SHP77 treated with DMSO at 0.1 percent for 48 hours (cell line): Measurements from ENCODE around the gene GRM4.
"Not testable (repeated sequence)": the region's sequence is repeated elsewhere in the genome, so short reads cannot be mapped to it uniquely, and the experiment has no call there.

Experiments used
- DNase-seq: peaks from one replicate; lab custom pipeline; 2025; lab: John Stamatoyannopoulos, UW

GRM4 gene

GRCh38 chr6:34146021-34146782 is at the start of gene GRM4:
GRM4 (minus strand) TSS chr6:34146087; CDS start chr6:34133496, 12,591 bp downstream.
- no peak for DNase-seq

DNA sequence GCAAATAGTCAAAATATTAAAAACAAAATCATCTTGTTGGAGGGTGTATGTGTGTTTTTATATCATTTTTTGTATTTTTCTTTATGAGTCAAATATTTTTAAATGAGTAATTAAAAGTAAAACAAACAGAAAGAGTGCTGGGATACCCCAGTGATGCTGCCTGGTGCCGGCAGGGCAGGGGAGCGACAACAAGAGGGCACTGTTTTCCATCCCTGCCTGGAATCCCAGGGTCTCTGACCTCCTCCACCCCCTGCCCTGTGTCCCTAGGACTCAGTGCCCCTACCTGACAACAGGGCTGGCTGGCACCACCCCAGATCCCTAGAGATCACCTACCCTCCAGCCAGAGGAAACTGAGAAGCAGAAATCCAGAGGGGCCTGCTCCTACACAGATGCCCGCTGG is 48.9 kb upstream of the GRM4 start:
- DNase-seq: no peak

DNA sequence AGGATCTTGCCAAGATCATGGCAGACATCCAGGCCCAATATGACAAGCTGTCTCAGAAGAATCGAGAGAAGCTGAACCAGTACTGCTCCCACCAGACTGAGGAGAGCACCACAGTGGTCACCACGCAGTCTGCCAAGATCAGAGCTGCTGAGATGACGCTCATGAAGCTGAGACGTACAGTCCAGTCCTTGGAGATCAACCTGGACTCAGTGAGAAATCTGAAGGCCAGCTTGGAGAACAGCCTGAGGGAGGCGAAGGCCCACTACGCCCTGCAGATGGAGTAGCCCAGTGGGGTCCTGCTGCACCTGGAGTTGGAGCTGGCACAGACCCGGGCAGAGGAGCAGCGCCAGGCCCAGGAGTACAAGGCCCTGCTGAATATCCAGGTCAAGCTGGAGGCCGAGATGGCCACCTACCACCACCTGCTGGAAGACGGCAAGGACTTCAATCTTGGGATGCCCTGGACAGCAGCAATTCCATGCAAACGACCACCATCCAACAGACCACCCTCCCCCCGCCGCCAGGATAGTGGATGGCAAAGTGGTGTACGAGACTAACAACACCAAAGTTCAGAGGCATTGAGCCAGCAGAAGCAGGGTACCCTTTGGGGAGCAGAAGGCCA is 44.7 kb upstream of the GRM4 start:
- no peak for DNase-seq

- DNase-seq: no peak
Measured at GRCh38 chr6:34189806-34190503, 44.1 kb upstream of the GRM4 start.

- DNase-seq: not testable (repeated sequence)
Measured at GRCh38 chr6:34184726-34185125, 38.8 kb upstream of the GRM4 start.

GRCh38 chr6:34182751-34183531 is 37.1 kb upstream of the GRM4 start:
- no peak for DNase-seq

DNA sequence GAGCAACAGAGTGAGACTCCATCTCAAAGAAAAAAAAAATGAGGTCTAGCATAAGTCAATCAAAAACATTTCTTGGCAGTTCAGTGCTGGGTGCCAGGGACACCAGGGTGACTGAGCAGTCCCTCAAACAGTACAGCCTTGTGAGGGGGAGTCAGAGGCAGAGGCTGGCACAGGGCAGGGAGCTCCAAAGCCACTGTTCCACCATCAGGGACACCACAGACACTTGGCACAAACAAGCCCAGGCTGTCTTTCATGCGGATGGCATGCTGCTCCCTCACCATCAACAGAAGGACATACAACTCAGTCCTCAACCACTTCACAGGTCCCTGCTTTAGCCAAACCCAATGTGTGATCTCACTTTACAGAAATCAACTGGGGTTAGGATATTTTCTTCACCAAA is 36.0 kb upstream of the GRM4 start:
- no peak for DNase-seq

GRCh38 chr6:34179106-34179720 is 33.3 kb upstream of the GRM4 start:
- no peak for DNase-seq

- no peak for DNase-seq
Measured at GRCh38 chr6:34178357-34179105, 32.6 kb upstream of the GRM4 start.

DNA sequence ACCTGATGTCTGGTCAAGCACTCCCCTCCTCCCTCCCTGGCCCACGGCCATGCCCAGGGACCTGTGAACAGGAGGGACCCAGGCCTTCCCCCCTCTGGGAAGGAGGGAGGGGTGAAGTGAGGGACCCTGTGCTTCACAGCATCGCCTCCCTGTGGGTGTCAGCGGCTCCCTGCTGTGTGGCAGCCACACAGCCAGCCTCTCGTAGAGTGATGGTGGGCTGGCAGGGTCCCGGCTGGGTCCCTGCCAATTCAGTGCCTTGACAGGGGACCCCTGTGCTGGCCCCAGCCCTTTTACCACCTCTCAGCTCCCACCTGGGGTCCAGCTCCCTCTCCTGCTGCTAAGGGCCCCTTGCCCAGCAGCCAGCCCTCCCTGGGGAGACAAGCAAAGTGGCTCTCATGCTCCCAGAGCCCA is 31.3 kb upstream of the GRM4 start:
- DNase-seq: no peak

DNA sequence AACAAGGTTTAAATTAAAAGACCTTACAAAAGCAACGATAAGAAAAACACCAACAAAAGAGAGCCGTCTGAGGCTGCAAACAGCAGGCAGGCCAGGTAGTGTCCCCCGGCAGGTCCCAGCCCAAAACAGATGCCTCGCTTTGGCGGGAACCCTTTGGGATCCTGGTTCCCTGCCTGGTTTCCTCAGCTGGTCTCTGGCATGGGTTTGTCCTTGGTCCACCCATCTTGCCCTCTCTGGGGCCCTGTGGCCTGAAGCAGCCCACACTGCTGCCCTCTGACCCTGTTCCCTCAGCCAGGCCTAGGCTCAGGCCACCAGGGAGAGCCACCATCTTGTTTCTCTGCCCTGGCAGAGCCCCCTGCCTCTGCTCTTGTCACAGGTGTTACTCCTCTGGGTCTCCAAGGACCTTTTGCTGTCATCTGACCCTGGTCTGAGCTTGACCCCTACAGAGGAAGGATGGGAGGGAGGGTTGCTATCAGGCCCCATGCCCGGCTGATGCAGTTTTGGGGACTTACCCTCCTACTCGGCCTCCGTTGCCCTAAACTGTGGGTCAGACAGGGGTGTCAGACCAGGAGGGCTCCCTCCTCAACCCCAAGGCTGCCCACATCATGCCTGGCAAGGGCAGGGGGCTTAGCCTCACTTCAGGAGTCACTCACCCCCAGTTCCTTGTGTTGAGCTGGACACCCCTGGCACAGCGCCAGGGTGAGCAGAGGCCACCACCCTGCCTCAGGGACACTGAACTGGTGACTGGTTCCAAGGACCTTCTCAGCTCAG is 30.6 kb upstream of the GRM4 start:
- no peak for DNase-seq

DNA sequence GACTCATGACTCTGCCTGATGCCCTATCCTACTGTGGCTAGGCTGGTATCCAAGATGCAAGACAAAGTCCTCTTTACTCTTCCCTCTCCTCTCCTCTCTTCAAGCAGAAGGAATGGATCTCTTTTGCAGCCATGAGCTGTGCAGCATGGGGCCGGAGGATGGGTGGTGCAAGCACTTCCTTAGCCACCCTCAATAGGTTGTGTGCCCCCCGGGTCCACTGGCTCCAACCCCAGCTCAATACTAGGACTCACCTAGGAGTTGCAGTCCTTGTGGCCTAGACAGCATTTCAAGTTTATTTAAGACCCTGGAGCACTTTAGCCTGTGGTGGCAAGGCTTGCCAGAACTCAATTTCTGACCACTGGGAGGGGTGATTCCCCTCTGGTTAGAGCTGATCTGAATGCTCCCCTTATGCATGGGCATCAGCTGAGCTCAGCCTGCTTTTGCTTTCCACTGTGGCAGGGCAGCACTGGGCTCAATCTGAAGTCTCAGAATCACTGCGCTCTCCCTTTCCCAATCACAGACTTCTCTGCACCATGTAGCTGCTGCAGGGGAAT is 29.0 kb upstream of the GRM4 start:
- no peak for DNase-seq

DNA sequence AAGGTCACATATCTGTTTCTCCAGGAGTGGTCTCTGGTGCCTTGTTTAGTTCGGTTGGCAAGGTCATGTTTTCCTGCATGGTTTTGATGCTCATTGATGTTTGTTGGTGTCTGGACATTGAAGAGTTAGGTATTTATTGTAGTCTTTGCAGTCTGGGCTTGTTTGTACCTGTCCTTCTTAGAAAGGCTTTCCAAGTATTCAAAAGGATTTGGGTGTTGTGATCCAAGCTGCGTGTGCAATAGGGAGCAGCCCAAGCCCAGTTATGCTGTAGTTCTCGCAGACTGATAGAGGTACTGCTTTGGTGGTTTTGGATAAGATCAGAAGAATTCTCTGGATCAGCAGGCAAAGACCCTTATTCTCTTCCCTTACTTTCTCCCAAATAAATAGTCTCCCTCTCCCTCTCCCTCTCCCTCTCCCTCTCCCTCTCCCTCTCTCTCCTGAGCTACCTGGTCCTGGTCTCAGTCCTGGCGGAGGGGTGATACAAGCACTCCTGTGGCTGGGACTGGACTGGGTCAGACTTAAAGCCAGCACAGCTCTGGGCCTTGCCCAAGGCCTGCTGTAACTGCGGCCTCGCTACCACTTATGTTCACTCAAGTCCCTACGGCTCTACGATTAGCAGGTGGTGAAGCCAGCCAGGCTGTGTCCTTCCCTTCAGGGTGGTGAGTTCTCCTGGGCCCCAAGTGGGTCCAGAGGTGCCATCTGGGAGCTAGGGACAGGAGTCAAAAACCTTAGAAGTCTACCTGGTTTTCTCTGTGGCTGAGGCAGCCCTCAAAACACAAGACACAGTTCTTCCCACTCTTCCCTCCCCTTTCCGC is 27.3 kb upstream of the GRM4 start:
- DNase-seq: no peak

DNA sequence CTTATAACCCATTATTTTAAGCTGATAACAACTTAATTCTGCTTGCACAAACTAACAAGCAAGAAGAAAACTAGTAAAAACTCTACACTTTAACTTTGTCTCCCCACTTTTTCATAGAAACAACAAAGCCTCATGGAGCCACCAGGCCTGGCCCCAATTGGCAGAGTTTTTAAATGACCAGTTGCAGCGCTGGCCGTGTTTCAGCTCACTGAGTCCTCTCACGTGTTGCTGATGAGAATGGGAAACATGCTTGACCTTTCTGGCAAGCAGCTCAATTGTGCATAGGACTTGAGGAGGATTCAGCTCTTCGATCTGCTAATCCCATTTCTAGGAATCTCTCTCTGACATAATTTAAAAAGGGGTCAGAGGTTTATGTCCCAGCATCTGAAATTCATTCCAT is 24.5 kb upstream of the GRM4 start:
- DNase-seq: no peak

- no peak for DNase-seq
Measured at GRCh38 chr6:34169897-34170296, 24.0 kb upstream of the GRM4 start.

DNA sequence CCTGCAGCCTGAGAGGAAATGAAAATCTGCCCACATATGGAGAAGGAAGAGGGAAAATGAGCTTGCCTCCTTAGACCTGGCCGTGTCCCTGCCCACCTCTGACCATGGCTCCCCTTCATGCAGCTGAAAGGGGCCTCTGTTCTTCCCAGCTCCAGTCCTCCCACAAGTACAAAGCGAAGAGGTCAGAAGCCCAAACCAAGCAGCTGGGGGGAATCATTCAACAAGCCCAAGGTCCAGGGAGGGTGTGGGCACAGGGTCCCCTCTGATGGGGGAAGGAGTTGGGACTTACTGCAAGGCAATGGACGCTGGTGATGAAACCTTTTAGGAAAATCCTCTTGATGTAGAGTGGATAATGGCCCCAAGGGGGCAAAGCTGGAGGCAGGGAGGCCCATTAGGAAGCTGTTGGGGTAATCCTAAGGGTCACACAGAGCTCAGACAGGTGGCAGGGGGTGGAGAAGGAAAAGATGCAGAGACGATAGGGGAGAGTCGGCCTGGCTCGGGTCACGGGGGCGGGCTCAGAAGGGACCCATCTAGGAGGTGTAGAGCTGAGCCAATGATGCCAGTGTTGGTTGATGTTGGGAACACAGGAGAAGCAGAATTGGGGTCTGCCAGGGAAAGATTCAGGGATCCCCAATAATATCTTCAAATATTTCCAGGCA is 16.1 kb upstream of the GRM4 start:
- DNase-seq: no peak

GRCh38 chr6:34159844-34160243 is 14.0 kb upstream of the GRM4 start:
- DNase-seq: no peak

GRCh38 chr6:34158876-34159275 is 13.0 kb upstream of the GRM4 start:
- DNase-seq: no peak

DNA sequence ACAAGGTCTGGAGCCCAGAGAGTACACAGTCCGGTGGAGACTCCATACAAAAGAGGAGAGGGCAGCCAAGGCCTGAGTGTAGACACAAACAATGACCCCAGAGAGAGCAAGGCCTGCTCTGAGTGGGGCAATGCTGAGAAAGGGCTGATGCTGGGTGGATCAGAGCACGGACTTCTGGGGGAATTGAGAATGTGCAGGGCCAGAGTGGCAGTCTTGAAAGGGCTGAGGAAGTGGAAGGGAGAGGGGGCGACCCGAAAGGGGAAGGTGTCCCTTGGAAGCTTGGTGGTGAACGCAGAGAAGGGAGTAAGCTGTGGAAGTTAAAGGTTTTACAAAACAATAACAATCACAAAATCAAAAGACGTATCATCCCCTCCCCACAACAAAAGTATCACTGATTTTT is 12.0 kb upstream of the GRM4 start:
- DNase-seq: no peak
